Measurements from ENCODE around the gene NDUFS3.

DNA sequence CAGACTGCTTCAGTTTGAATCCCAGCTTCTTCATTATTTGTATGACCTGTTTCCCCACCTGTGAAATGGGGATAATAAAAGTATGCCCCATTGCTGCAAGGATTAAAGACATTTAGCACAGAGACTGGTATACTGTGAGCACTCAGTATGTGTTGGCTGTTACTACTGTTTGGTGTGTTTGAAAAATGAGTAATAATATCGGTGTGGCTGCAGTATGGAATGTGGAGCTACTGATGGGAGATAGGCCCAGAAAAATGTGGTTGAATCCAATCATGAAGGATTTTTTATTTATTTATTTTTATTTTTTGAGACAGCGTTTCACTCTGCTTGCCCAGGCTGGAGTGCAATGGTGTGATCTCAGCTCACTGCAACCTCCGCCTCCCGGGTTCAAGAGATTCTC lies 24.4 kb downstream of the NDUFS3 start:
- TF ChIP-seq, protein P1, sequence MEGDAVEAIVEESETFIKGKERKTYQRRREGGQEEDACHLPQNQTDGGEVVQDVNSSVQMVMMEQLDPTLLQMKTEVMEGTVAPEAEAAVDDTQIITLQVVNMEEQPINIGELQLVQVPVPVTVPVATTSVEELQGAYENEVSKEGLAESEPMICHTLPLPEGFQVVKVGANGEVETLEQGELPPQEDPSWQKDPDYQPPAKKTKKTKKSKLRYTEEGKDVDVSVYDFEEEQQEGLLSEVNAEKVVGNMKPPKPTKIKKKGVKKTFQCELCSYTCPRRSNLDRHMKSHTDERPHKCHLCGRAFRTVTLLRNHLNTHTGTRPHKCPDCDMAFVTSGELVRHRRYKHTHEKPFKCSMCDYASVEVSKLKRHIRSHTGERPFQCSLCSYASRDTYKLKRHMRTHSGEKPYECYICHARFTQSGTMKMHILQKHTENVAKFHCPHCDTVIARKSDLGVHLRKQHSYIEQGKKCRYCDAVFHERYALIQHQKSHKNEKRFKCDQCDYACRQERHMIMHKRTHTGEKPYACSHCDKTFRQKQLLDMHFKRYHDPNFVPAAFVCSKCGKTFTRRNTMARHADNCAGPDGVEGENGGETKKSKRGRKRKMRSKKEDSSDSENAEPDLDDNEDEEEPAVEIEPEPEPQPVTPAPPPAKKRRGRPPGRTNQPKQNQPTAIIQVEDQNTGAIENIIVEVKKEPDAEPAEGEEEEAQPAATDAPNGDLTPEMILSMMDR (IDR thresholded peaks at IDR 0.05): no peak
- no peak for TF ChIP-seq ZFX (IDR thresholded peaks at IDR 0.05; ENCODE audit: borderline replicate concordance)
